Panc1 (cell line): Measurements from ENCODE around the gene DCXR.

Source experiments
- CTCF ChIP-seq: fragments of 450-650 bp; IDR thresholded peaks from 2 replicates; pipeline ENCODE4 v1.5.1; 2017; ENCODE audit warnings: mild to moderate bottlenecking
- POLR2AphosphoS5 ChIP-seq: IDR thresholded peaks from 2 replicates; pipeline ENCODE4 v1.6.1; 2012; ENCODE audit warnings: mild to moderate bottlenecking, low read depth, low read length, moderate library complexity
- REST ChIP-seq, 2 experiments: IDR thresholded peaks; 2 replicates each; pipeline ENCODE4 v1.6.1; 2011 to 2012; ENCODE audit warnings: low read depth in 2 of 2, control low read depth in 1 of 2, low read length in 1 of 2, mild to moderate bottlenecking in 1 of 2, moderate library complexity in 1 of 2; ENCODE audit not compliant: insufficient read depth in 1 of 2
- SIN3A ChIP-seq: IDR thresholded peaks from 2 replicates; pipeline ENCODE4 v1.6.1; 2012; ENCODE audit warnings: low read depth, mild to moderate bottlenecking, low read length, moderate library complexity, borderline replicate concordance; ENCODE audit not compliant: insufficient read depth

- TF ChIP-seq CTCF (no peak), REST (IDR thresholded peaks at IDR 0.05; ENCODE audit: insufficient read depth in 1 of 2, low read depth in 2 of 2, low read length in 1 of 2) (no peak), POLR2AphosphoS5 (no peak), SIN3A (no peak)
Measured at GRCh38 chr17:82039695-82040299, 2.3 kb upstream of the DCXR start.
